ENCODE measurements around the gene NEDD4L.

- TF ChIP-seq ZNF544 (tag by site-specific recombination; IDR thresholded peaks at IDR 0.05) (no peak), ZNF416 (tag by site-specific recombination; IDR thresholded peaks at IDR 0.05) (no peak), YY1 (tag by site-specific recombination; IDR thresholded peaks at IDR 0.05) (no peak), CTCF (tag by site-specific recombination; IDR thresholded peaks at IDR 0.05) (no peak), ZSCAN18 (tag by site-specific recombination; IDR thresholded peaks at IDR 0.05) (no peak), ZNF768 (tag by site-specific recombination; IDR thresholded peaks at IDR 0.05) (no peak)
Observed at GRCh38 chr18:58156516-58156915, 112.5 kb downstream of the NEDD4L start.
